HEK293 (cell line): ENCODE data around the gene ARID3A.

Experiments used
- SETDB1 ChIP-seq: IDR thresholded peaks from one replicate; pipeline ENCODE4 v1.6.1; 2017; ENCODE audit warnings: mild to moderate bottlenecking, low read length, moderate library complexity, mixed read lengths; ENCODE audit not compliant: insufficient read length
- TCF7L2 ChIP-seq: IDR thresholded peaks from 2 replicates; pipeline ENCODE4 v1.6.1; 2011; ENCODE audit warnings: low read depth, mild to moderate bottlenecking, inconsistent platforms, low read length, moderate library complexity, borderline replicate concordance
- ZBTB8A ChIP-seq: fragments of 450-650 bp; formaldehyde crosslinking; IDR thresholded peaks from 2 replicates; pipeline ENCODE4 v1.5.1; 2016; ENCODE audit warnings: missing biosample characterization, missing genetic modification characterization
- ZNF221 ChIP-seq: fragments of 450-650 bp; formaldehyde crosslinking; IDR thresholded peaks from 2 replicates; pipeline ENCODE4 v1.5.1; 2017; ENCODE audit warnings: missing biosample characterization, missing genetic modification characterization, borderline replicate concordance
- ZNF274 ChIP-seq, 2 experiments: fragments of 200-500 bp in 1 of 2; fragments of 450-650 bp in 1 of 2; sonication (Bioruptor generic) in 1 of 2; formaldehyde crosslinking in 1 of 2; IDR thresholded peaks; 2 replicates each; pipeline versions ENCODE4 v1.5.1 to v1.6.1; 2014 to 2016; ENCODE audit warnings: borderline replicate concordance in 1 of 2, inconsistent platforms in 1 of 2, low read length in 1 of 2, missing biosample characterization in 1 of 2, missing genetic modification characterization in 1 of 2
- ZNF514 ChIP-seq: fragments of 450-650 bp; formaldehyde crosslinking; IDR thresholded peaks from 2 replicates; pipeline ENCODE4 v1.5.1; 2016; ENCODE audit warnings: missing biosample characterization, missing genetic modification characterization
- ZNF561 ChIP-seq: fragments of 450-650 bp; IDR thresholded peaks from 2 replicates; pipeline ENCODE4 v1.5.1; 2018; ENCODE audit warnings: missing biosample characterization, missing genetic modification characterization, borderline replicate concordance
- ZNF777 ChIP-seq: fragments of 450-650 bp; formaldehyde crosslinking; IDR thresholded peaks from 2 replicates; pipeline ENCODE4 v1.5.1; 2017; ENCODE audit warnings: missing biosample characterization, missing genetic modification characterization, borderline replicate concordance
- ZNF792 ChIP-seq: fragments of 450-650 bp; formaldehyde crosslinking; IDR thresholded peaks from 2 replicates; pipeline ENCODE4 v1.5.1; 2016; ENCODE audit warnings: missing biosample characterization, missing genetic modification characterization
- TF ChIP-seq, protein P1 (sequence below): fragments of 450-650 bp; formaldehyde crosslinking; optimal IDR thresholded peaks from 2 replicates; pipeline ENCODE3; 2016; ENCODE audit warnings: missing biosample characterization, mild to moderate bottlenecking, missing genetic modification characterization
- TF ChIP-seq, protein P2 (sequence below): fragments of 450-650 bp; formaldehyde crosslinking; IDR thresholded peaks from 2 replicates; pipeline ENCODE4 v1.5.1; 2016; ENCODE audit warnings: missing biosample characterization, missing genetic modification characterization
- TF ChIP-seq, protein P3 (sequence below): fragments of 450-650 bp; formaldehyde crosslinking; IDR thresholded peaks from 2 replicates; pipeline ENCODE4 v1.5.1; 2016; ENCODE audit warnings: missing biosample characterization, missing genetic modification characterization, borderline replicate concordance
- TF ChIP-seq, protein P4 (sequence below): fragments of 450-650 bp; formaldehyde crosslinking; IDR thresholded peaks from 2 replicates; pipeline ENCODE4 v1.5.1; 2016; ENCODE audit warnings: missing biosample characterization, missing genetic modification characterization

DNA sequence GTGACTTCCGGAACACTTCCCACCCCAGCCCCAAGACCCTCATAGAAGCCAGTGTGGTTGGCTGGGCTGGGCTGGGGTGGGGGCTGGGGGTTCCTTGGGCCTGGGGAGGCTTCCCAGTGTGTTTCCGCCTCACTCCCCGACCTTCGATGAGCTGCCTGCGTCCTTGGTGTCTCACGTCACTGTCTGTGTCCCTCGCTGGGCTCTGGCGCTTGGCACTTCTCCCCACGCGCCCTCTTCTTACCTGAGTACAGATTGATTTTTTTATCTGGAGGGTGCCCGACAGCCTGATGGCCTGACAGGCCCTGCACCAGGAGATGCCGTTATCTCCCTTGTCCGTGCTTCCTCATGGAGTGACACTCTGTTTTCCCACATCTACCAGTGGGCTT is 66.8 kb downstream of the ARID3A start:
- TF ChIP-seq, protein P1, sequence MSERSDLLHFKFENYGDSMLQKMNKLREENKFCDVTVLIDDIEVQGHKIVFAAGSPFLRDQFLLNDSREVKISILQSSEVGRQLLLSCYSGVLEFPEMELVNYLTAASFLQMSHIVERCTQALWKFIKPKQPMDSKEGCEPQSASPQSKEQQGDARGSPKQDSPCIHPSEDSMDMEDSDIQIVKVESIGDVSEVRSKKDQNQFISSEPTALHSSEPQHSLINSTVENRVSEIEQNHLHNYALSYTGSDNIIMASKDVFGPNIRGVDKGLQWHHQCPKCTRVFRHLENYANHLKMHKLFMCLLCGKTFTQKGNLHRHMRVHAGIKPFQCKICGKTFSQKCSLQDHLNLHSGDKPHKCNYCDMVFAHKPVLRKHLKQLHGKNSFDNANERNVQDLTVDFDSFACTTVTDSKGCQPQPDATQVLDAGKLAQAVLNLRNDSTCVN (tag by site-specific recombination) = no peak
- TF ChIP-seq SETDB1 (no peak), ZBTB8A (tag by site-specific recombination) (no peak), TCF7L2 (no peak), ZNF561 (tag by site-specific recombination) (no peak), ZNF792 (no peak), ZNF514 (tag by site-specific recombination) (no peak), ZNF221 (tag by site-specific recombination) (no peak), ZNF777 (tag by site-specific recombination) (no peak), ZNF274 (IDR thresholded peaks at IDR 0.05; ENCODE audit: low read length) (no peak), ZNF274 (tag by site-specific recombination; IDR thresholded peaks at IDR 0.05; ENCODE audit: borderline replicate concordance) (no peak)
- TF ChIP-seq, protein P2, sequence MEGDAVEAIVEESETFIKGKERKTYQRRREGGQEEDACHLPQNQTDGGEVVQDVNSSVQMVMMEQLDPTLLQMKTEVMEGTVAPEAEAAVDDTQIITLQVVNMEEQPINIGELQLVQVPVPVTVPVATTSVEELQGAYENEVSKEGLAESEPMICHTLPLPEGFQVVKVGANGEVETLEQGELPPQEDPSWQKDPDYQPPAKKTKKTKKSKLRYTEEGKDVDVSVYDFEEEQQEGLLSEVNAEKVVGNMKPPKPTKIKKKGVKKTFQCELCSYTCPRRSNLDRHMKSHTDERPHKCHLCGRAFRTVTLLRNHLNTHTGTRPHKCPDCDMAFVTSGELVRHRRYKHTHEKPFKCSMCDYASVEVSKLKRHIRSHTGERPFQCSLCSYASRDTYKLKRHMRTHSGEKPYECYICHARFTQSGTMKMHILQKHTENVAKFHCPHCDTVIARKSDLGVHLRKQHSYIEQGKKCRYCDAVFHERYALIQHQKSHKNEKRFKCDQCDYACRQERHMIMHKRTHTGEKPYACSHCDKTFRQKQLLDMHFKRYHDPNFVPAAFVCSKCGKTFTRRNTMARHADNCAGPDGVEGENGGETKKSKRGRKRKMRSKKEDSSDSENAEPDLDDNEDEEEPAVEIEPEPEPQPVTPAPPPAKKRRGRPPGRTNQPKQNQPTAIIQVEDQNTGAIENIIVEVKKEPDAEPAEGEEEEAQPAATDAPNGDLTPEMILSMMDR (tag by site-specific recombination) = no peak
- TF ChIP-seq, protein P3, sequence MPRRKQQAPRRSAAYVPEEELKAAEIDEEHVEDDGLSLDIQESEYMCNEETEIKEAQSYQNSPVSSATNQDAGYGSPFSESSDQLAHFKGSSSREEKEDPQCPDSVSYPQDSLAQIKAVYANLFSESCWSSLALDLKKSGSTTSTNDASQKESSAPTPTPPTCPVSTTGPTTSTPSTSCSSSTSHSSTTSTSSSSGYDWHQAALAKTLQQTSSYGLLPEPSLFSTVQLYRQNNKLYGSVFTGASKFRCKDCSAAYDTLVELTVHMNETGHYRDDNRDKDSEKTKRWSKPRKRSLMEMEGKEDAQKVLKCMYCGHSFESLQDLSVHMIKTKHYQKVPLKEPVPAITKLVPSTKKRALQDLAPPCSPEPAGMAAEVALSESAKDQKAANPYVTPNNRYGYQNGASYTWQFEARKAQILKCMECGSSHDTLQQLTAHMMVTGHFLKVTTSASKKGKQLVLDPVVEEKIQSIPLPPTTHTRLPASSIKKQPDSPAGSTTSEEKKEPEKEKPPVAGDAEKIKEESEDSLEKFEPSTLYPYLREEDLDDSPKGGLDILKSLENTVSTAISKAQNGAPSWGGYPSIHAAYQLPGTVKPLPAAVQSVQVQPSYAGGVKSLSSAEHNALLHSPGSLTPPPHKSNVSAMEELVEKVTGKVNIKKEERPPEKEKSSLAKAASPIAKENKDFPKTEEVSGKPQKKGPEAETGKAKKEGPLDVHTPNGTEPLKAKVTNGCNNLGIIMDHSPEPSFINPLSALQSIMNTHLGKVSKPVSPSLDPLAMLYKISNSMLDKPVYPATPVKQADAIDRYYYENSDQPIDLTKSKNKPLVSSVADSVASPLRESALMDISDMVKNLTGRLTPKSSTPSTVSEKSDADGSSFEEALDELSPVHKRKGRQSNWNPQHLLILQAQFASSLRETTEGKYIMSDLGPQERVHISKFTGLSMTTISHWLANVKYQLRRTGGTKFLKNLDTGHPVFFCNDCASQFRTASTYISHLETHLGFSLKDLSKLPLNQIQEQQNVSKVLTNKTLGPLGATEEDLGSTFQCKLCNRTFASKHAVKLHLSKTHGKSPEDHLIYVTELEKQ (tag by site-specific recombination) = no peak
- TF ChIP-seq, protein P4, sequence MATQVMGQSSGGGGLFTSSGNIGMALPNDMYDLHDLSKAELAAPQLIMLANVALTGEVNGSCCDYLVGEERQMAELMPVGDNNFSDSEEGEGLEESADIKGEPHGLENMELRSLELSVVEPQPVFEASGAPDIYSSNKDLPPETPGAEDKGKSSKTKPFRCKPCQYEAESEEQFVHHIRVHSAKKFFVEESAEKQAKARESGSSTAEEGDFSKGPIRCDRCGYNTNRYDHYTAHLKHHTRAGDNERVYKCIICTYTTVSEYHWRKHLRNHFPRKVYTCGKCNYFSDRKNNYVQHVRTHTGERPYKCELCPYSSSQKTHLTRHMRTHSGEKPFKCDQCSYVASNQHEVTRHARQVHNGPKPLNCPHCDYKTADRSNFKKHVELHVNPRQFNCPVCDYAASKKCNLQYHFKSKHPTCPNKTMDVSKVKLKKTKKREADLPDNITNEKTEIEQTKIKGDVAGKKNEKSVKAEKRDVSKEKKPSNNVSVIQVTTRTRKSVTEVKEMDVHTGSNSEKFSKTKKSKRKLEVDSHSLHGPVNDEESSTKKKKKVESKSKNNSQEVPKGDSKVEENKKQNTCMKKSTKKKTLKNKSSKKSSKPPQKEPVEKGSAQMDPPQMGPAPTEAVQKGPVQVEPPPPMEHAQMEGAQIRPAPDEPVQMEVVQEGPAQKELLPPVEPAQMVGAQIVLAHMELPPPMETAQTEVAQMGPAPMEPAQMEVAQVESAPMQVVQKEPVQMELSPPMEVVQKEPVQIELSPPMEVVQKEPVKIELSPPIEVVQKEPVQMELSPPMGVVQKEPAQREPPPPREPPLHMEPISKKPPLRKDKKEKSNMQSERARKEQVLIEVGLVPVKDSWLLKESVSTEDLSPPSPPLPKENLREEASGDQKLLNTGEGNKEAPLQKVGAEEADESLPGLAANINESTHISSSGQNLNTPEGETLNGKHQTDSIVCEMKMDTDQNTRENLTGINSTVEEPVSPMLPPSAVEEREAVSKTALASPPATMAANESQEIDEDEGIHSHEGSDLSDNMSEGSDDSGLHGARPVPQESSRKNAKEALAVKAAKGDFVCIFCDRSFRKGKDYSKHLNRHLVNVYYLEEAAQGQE = no peak
